Stimulated activated CD4-positive, alpha-beta T cell treated with anti-CD3 and anti-CD28 coated beads, TNF-alpha, amount 100 ng/mL, for 4 hours (primary cell): ENCODE measurements around the gene FRMD8.
A peak's percentile ranks its signal among the peaks of the same experiment; 100 is the strongest.

Source experiments
- DNase-seq, 3 experiments: peaks; one replicate each; pipeline ENCODE4 v3.0.0-alpha.2; 2020; ENCODE audit warnings: low read depth in 3 of 3

FRMD8 gene

GRCh38 chr11:65376138-65376713 is 10.2 kb upstream of the FRMD8 start:
- no peak for DNase-seq

GRCh38 chr11:65377036-65377435 is 9.4 kb upstream of the FRMD8 start:
- no peak for DNase-seq

GRCh38 chr11:65377777-65378176 is 8.7 kb upstream of the FRMD8 start:
- DNase-seq: no peak

- no peak for DNase-seq
These were observed 8.1 kb upstream of the FRMD8 start for GRCh38 chr11:65378208-65378927.

GRCh38 chr11:65378928-65379638 is 7.4 kb upstream of the FRMD8 start:
- no peak for DNase-seq

- no peak for DNase-seq
These were observed 6.6 kb upstream of the FRMD8 start for GRCh38 chr11:65379698-65380459.

- DNase-seq: no peak
These were observed 5.8 kb upstream of the FRMD8 start for GRCh38 chr11:65380460-65381119.

- no peak for DNase-seq
These were observed 4.8 kb upstream of the FRMD8 start for GRCh38 chr11:65381716-65382032.

GRCh38 chr11:65382033-65382803 is 4.2 kb upstream of the FRMD8 start, which contains the start of gene SLC25A45:
SLC25A45 (minus strand) TSS chr11:65382646; CDS start chr11:65381951, 695 bp downstream.
- peak; percentile 82 to 87 (median 87) for DNase-seq

- DNase-seq: no peak
These were observed 3.6 kb upstream of the FRMD8 start for GRCh38 chr11:65382804-65383368.

GRCh38 chr11:65383778-65384177 is 2.7 kb upstream of the FRMD8 start:
- DNase-seq: no peak

GRCh38 chr11:65384301-65384889 is 2.0 kb upstream of the FRMD8 start:
- no peak for DNase-seq

GRCh38 chr11:65388731-65389130 is 2.3 kb downstream of the FRMD8 start:
- no peak for DNase-seq

GRCh38 chr11:65389294-65389980 is 3.0 kb downstream of the FRMD8 start:
- DNase-seq: no peak

- DNase-seq: no peak
These were observed 3.9 kb downstream of the FRMD8 start for GRCh38 chr11:65390099-65390941.

- DNase-seq: no peak
These were observed 4.6 kb downstream of the FRMD8 start for GRCh38 chr11:65390996-65391395.

- no peak for DNase-seq
These were observed 5.9 kb downstream of the FRMD8 start for GRCh38 chr11:65392186-65392829.

- no peak for DNase-seq
These were observed 6.5 kb downstream of the FRMD8 start for GRCh38 chr11:65392899-65393298.
